Fibroblast of lung (primary cell): ENCODE data around the gene CHMP4B. TPM values are rescaled to one million over a fixed set of nuclear protein-coding genes. Genes with fewer than 3 reads are reported as not detected.

ENCODE experiments used
- DNase-seq, 2 donors: peaks; one replicate each; pipeline versions ENCODE4 v3.0.0 to v3.0.0-alpha.2; 2010; ENCODE audit warnings: low read depth in 2 of 2
- H2AFZ ChIP-seq: 2 replicates; pipeline ENCODE4 v1.5.1; 2012; ENCODE audit warnings: low read length, control low read depth, inconsistent platforms
- H3K27ac ChIP-seq: 2 replicates; pipeline ENCODE4 v1.5.1; 2011; ENCODE audit warnings: low read length, control low read depth; ENCODE audit not compliant: insufficient read depth
- H3K27me3 ChIP-seq: 2 replicates; pipeline ENCODE4 v1.5.1; 2011; ENCODE audit warnings: mild to moderate bottlenecking, low read length; ENCODE audit not compliant: control insufficient read depth, insufficient read depth
- H3K36me3 ChIP-seq: 2 replicates; pipeline ENCODE4 v1.5.1; 2011; ENCODE audit warnings: low read length; ENCODE audit not compliant: control insufficient read depth, insufficient read depth
- H3K4me1 ChIP-seq: 2 replicates; pipeline ENCODE4 v1.5.1; 2011; ENCODE audit warnings: low read length; ENCODE audit not compliant: control insufficient read depth, insufficient read depth; ENCODE audit errors: extremely low read depth
- H3K4me2 ChIP-seq: 2 replicates; pipeline ENCODE4 v1.5.1; 2011; ENCODE audit warnings: low read length, control low read depth; ENCODE audit not compliant: insufficient read depth; ENCODE audit errors: extremely low read depth
- H3K4me3 ChIP-seq, 4 experiments: fragments of 200-600 bp in 1 of 4; sonication (generic) in 1 of 4; replicated peaks in 1 of 4; 2 replicates each; pipeline ENCODE4 v1.5.1; 2011 to 2016; ENCODE audit warnings: low read length in 4 of 4, low read depth in 3 of 4, mild to moderate bottlenecking in 3 of 4, control low read depth in 2 of 4, inconsistent platforms in 1 of 4, mixed read lengths in 1 of 4; ENCODE audit not compliant: insufficient read depth in 1 of 4; ENCODE audit errors: control extremely low read depth in 1 of 4
- H3K79me2 ChIP-seq: 2 replicates; pipeline ENCODE4 v1.5.1; 2012; ENCODE audit warnings: mild to moderate bottlenecking, low read length, inconsistent platforms; ENCODE audit not compliant: control insufficient read depth, insufficient read depth
- H3K9ac ChIP-seq: 2 replicates; pipeline ENCODE4 v1.5.1; 2011; ENCODE audit warnings: mild to moderate bottlenecking, low read length, control low read depth; ENCODE audit not compliant: insufficient read depth
- H3K9me3 ChIP-seq: 2 replicates; pipeline ENCODE4 v1.5.1; 2012; ENCODE audit warnings: low read depth, low read length; ENCODE audit not compliant: control insufficient read depth, insufficient read depth
- H4K20me1 ChIP-seq: 2 replicates; pipeline ENCODE4 v1.5.1; 2011; ENCODE audit warnings: low read length; ENCODE audit not compliant: control insufficient read depth, insufficient read depth; ENCODE audit errors: extremely low read depth
- CTCF ChIP-seq, 2 donors: IDR thresholded peaks in 1 of 2; conservative IDR thresholded peaks in 1 of 2; 1 replicate in 1 of 2; 2 replicates in 1 of 2; pipeline ENCODE4 v1.5.1; 2011 to 2012; ENCODE audit warnings: low read length in 2 of 2, control low read depth in 1 of 2, inconsistent platforms in 1 of 2, low read depth in 1 of 2, mild to moderate bottlenecking in 1 of 2
- EZH2 ChIP-seq: IDR thresholded peaks from 2 replicates; pipeline ENCODE4 v1.5.1; 2012; ENCODE audit warnings: low read length, control low read depth, mild to moderate bottlenecking; ENCODE audit errors: missing control alignments
- polyA plus RNA-seq, 2 donors: library from polyadenylated mRNA; depleted of rRNA in 1 of 2; stranded (reverse) in 1 of 2; unstranded in 1 of 2; fragments of >200 nt; gene quantifications; 2 replicates each; pipeline ENCODE4 v1.2.1, GENCODE V29; 2011 to 2012; ENCODE audit warnings: missing spikeins in 1 of 2
- total RNA-seq: library from RNA; depleted of rRNA; stranded (reverse); fragments of >200 nt; gene quantifications from 2 replicates; pipeline ENCODE4 v1.2.1, GENCODE V29; 2014

Gene CHMP4B
- total and polyA plus RNA-seq, 2 donors (not counting 1 experiment from before 2014, with no cell fraction given): 26.3 to 83.2 TPM

GRCh38 chr20:33781133-33781532 is 30.0 kb upstream of the CHMP4B start:
- Histone ChIP-seq H3K27ac (no peak overlapping the region), H3K27me3 (no peaks in the 10 kb centered on the region), H3K4me1 (no peaks in the 10 kb centered on the region), H3K9me3 (no peaks in the 10 kb centered on the region), H3K4me3 (no peak overlapping the region), H3K9ac (no peak overlapping the region), H3K79me2 (no peaks in the 10 kb centered on the region), H3K36me3 (no peaks in the 10 kb centered on the region), H2AFZ (no peak overlapping the region), H4K20me1 (no peaks in the 10 kb centered on the region), H3K4me2 (no peak overlapping the region)
- no peak for DNase-seq
- no peak for TF ChIP-seq CTCF (conservative IDR thresholded peaks at IDR 0.05 in 1 of 2, IDR thresholded peaks at IDR 0.05 in 1 of 2; ENCODE audit: low read depth in 1 of 2, low read length in 2 of 2)
- TF ChIP-seq EZH2: no peak

GRCh38 chr20:33781945-33782344 is 29.2 kb upstream of the CHMP4B start:
- no peak overlapping the region for H3K4me3 ChIP-seq
- H3K79me2 ChIP-seq: no peaks in the 10 kb centered on the region
- no peaks in the 10 kb centered on the region for H4K20me1 ChIP-seq
- no peaks in the 10 kb centered on the region for H3K27me3 ChIP-seq
- TF ChIP-seq CTCF (conservative IDR thresholded peaks at IDR 0.05 in 1 of 2, IDR thresholded peaks at IDR 0.05 in 1 of 2; ENCODE audit: low read depth in 1 of 2, low read length in 2 of 2): no peak
- TF ChIP-seq EZH2: no peak
- H3K9me3 ChIP-seq: no peaks in the 10 kb centered on the region
- H3K4me1 ChIP-seq: no peaks in the 10 kb centered on the region
- H3K9ac ChIP-seq: no peak overlapping the region
- no peak overlapping the region for H2AFZ ChIP-seq
- H3K27ac ChIP-seq: no peak overlapping the region
- H3K4me2 ChIP-seq: no peak overlapping the region
- H3K36me3 ChIP-seq: no peaks in the 10 kb centered on the region
- no peak for DNase-seq

GRCh38 chr20:33783256-33783655 is 27.9 kb upstream of the CHMP4B start:
- H3K27me3 ChIP-seq: no peaks in the 10 kb centered on the region
- no peaks in the 10 kb centered on the region for H4K20me1 ChIP-seq
- H3K9ac ChIP-seq: no peak overlapping the region
- H3K36me3 ChIP-seq: no peaks in the 10 kb centered on the region
- no peak overlapping the region for H3K4me3 ChIP-seq
- no peaks in the 10 kb centered on the region for H3K79me2 ChIP-seq
- DNase-seq: no peak
- H3K27ac ChIP-seq: no peak overlapping the region
- TF ChIP-seq CTCF (conservative IDR thresholded peaks at IDR 0.05 in 1 of 2, IDR thresholded peaks at IDR 0.05 in 1 of 2; ENCODE audit: low read depth in 1 of 2, low read length in 2 of 2) (no peak), EZH2 (no peak)
- no peak overlapping the region for H2AFZ ChIP-seq
- H3K9me3 ChIP-seq: no peaks in the 10 kb centered on the region
- H3K4me1 ChIP-seq: no peaks in the 10 kb centered on the region
- H3K4me2 ChIP-seq: no peak overlapping the region
